ENCODE data around the gene GNAZ. TPM values are rescaled to one million over a fixed set of nuclear protein-coding genes. Genes with fewer than 3 reads are reported as not detected.

The GNAZ gene
- total RNA-seq, 1 experiment from 2014 or later, result 1.2 TPM

GRCh38 chr22:23094260-23094659 lies 23.9 kb downstream of the GNAZ start:
- no peaks in the 10 kb centered on the region for H3K9me3 ChIP-seq (ENCODE audit: insufficient read depth, low read depth)
- H3K27ac ChIP-seq, result no peak overlapping the region
- no peaks in the 10 kb centered on the region for H3F3A ChIP-seq (ENCODE audit: insufficient read depth, low read depth)
- H3K9me2 ChIP-seq (ENCODE audit: insufficient read depth), result no peaks in the 10 kb centered on the region
- no peaks in the 10 kb centered on the region for H3K79me2 ChIP-seq (ENCODE audit: low read depth)
- TF ChIP-seq EZH2 (IDR thresholded peaks at IDR 0.05; ENCODE audit: low read depth) (no peak), CTCF (conservative IDR thresholded peaks at IDR 0.05) (no peak)
- CTCF ChIA-PET, result no interaction called here
- no peaks in the 10 kb centered on the region for H4K20me1 ChIP-seq (ENCODE audit: insufficient read depth)
- BruUV-seq (replicated peaks), result no TSS peak
- H2AFZ ChIP-seq, result no peak overlapping the region
- POLR2A ChIA-PET (ENCODE audit: unreplicated experiment), result no interaction called here
- H3K4me1 ChIP-seq (replicated peaks; ENCODE audit: insufficient read depth), result no peaks in the 10 kb centered on the region
- no peaks in the 10 kb centered on the region for H3K36me3 ChIP-seq (ENCODE audit: low read depth)
- H3K27me3 ChIP-seq (ENCODE audit: insufficient read depth, low read depth), result peaks cover 18% of the 10 kb centered on the region; the same call in 1 of the 2 replicates
- DNase-seq, result no peak
- no peak overlapping the region for H3K4me3 ChIP-seq
- H3K4me2 ChIP-seq, result no peak overlapping the region
- intact Hi-C loops (cut with micrococcal nuclease; ENCODE audit: unreplicated experiment), result no loop called here

- no TSS peak for BruUV-seq (replicated peaks)
- H3K4me2 ChIP-seq, result no peak overlapping the region
- H3F3A ChIP-seq (ENCODE audit: insufficient read depth, low read depth), result no peaks in the 10 kb centered on the region
- H3K36me3 ChIP-seq (ENCODE audit: low read depth), result no peaks in the 10 kb centered on the region
- intact Hi-C loops (cut with micrococcal nuclease; ENCODE audit: unreplicated experiment), result no loop called here
- POLR2A ChIA-PET (ENCODE audit: unreplicated experiment), result no interaction called here
- H3K9me3 ChIP-seq (ENCODE audit: insufficient read depth, low read depth), result no peaks in the 10 kb centered on the region
- no peak overlapping the region for H2AFZ ChIP-seq
- CTCF ChIA-PET, result no interaction called here
- no peak for TF ChIP-seq CTCF (conservative IDR thresholded peaks at IDR 0.05)
- no peak for TF ChIP-seq EZH2 (IDR thresholded peaks at IDR 0.05; ENCODE audit: low read depth)
- H3K9me2 ChIP-seq (ENCODE audit: insufficient read depth), result no peaks in the 10 kb centered on the region
- peaks cover 25% of the 10 kb centered on the region; the same call in 1 of the 2 replicates for H3K27me3 ChIP-seq (ENCODE audit: insufficient read depth, low read depth)
- DNase-seq, result no peak
- no peaks in the 10 kb centered on the region for H3K79me2 ChIP-seq (ENCODE audit: low read depth)
- no peak overlapping the region for H3K27ac ChIP-seq
- no peaks in the 10 kb centered on the region for H4K20me1 ChIP-seq (ENCODE audit: insufficient read depth)
- no peaks in the 10 kb centered on the region for H3K4me1 ChIP-seq (replicated peaks; ENCODE audit: insufficient read depth)
- H3K4me3 ChIP-seq, result no peak overlapping the region
These were observed 24.7 kb downstream of the GNAZ start for GRCh38 chr22:23094695-23095681.

- no peak for DNase-seq
- Histone ChIP-seq H3F3A (ENCODE audit: insufficient read depth, low read depth) (no peaks in the 10 kb centered on the region), H3K27ac (no peak overlapping the region), H3K4me1 (replicated peaks; ENCODE audit: insufficient read depth) (no peaks in the 10 kb centered on the region), H2AFZ (no peak overlapping the region), H3K4me2 (no peak overlapping the region), H3K9me2 (ENCODE audit: insufficient read depth) (no peaks in the 10 kb centered on the region), H3K9me3 (ENCODE audit: insufficient read depth, low read depth) (no peaks in the 10 kb centered on the region), H4K20me1 (ENCODE audit: insufficient read depth) (no peaks in the 10 kb centered on the region), H3K36me3 (ENCODE audit: low read depth) (no peaks in the 10 kb centered on the region), H3K4me3 (no peak overlapping the region), H3K79me2 (ENCODE audit: low read depth) (no peaks in the 10 kb centered on the region), H3K27me3 (ENCODE audit: insufficient read depth, low read depth) (peaks cover 31% of the 10 kb centered on the region; the same call in 1 of the 2 replicates)
- TF ChIP-seq EZH2 (IDR thresholded peaks at IDR 0.05; ENCODE audit: low read depth) (no peak), CTCF (conservative IDR thresholded peaks at IDR 0.05) (no peak)
- ChIA-PET POLR2A (ENCODE audit: unreplicated experiment) (no interaction called here), CTCF (no interaction called here)
- intact Hi-C loops (cut with micrococcal nuclease; ENCODE audit: unreplicated experiment), result no loop called here
- no TSS peak for BruUV-seq (replicated peaks)
These were observed 25.5 kb downstream of the GNAZ start for GRCh38 chr22:23095733-23096342.
